Body of pancreas (tissue), 4 donors: ENCODE data around the gene LPP. TPM values are rescaled to one million over a fixed set of nuclear protein-coding genes. Genes with fewer than 3 reads are reported as not detected.

Experiments used
- ATAC-seq: fragments of 150-250 bp; one replicate; pipeline ENCODE4 v1.9.1; 2016
- DNase-seq, 4 donors: peaks; one replicate each; pipeline ENCODE4 v3.0.0-alpha.2; 2019
- H3K27ac ChIP-seq, 4 donors: fragments of 200-600 bp; sonication (generic); 1 replicate in 3 of 4; 2 replicates in 1 of 4; pipeline versions ENCODE4 v1.5.1 to v1.6.1; 2016 to 2019; ENCODE audit warnings: mild to moderate bottlenecking in 1 of 4, mixed read lengths in 1 of 4, moderate library complexity in 1 of 4
- H3K27me3 ChIP-seq, 2 donors: fragments of 200-600 bp; sonication (generic); one replicate each; pipeline ENCODE4 v1.6.0; 2016; ENCODE audit warnings: mild to moderate bottlenecking in 1 of 2
- H3K36me3 ChIP-seq, 2 donors: fragments of 200-600 bp; sonication (generic); replicated peaks in 1 of 2; 2 replicates each; pipeline ENCODE4 v1.5.1; 2016; ENCODE audit warnings: low read depth in 2 of 2; ENCODE audit not compliant: insufficient read depth in 1 of 2
- H3K4me1 ChIP-seq: fragments of 200-600 bp; sonication (generic); one replicate; pipeline ENCODE4 v1.6.0; 2016
- H3K4me3 ChIP-seq, 2 donors: fragments of 200-600 bp; sonication (generic); 1 replicate in 1 of 2; 2 replicates in 1 of 2; pipeline ENCODE4 v1.5.1; 2016 to 2019
- H3K9me3 ChIP-seq, 3 donors: fragments of 200-600 bp; sonication (generic); 1 replicate in 2 of 3; 2 replicates in 1 of 3; pipeline ENCODE4 v1.5.1; 2016
- CTCF ChIP-seq, 7 experiments: fragments of 450-650 bp in 4 of 7; fragments of 200-600 bp in 3 of 7; sonication (generic) in 3 of 7; IDR thresholded peaks; one replicate each; pipeline ENCODE4 v1.5.1; 2016 to 2019; ENCODE audit warnings: antibody characterized with exemption in 7 of 7
- POLR2A ChIP-seq, 3 donors: fragments of 450-650 bp; IDR thresholded peaks; one replicate each; pipeline ENCODE4 v1.6.1; 2016; ENCODE audit warnings: antibody characterized with exemption in 3 of 3, mild to moderate bottlenecking in 2 of 3
- WGBS, 2 donors: methylation state at CpG; one replicate each; pipeline ENCODE4 v1.1.5; 2017; 5-methylcytosine and 5-hydroxymethylcytosine counted together
- intact Hi-C: fragments of 100-400 bp; cut with DNase I; formaldehyde crosslinking; loops from one replicate; pipeline ENCODE4 v1.15.1; 2023
- total RNA-seq, 2 donors: library from RNA; depleted of rRNA; stranded (reverse); fragments of >200 nt; gene quantifications; one replicate each; pipeline ENCODE4 v1.1.0, GENCODE V29; 2016

The LPP gene
- total RNA-seq, 2 donors from 2014 or later = 60.6 to 65.1 TPM

GRCh38 chr3:188192034-188192433 lies 38.1 kb downstream of the LPP start:
- intact Hi-C loops = no loop called here
- no peak overlapping the region for H3K27ac ChIP-seq
- no peaks in the 10 kb centered on the region for H3K27me3 ChIP-seq
- TF ChIP-seq POLR2A (IDR thresholded peaks at IDR 0.05) (no peak), CTCF (IDR thresholded peaks at IDR 0.05) (no peak)
- DNase-seq (no peak), ATAC-seq (no peak)
- peaks cover 14% of the 10 kb centered on the region for H3K4me1 ChIP-seq
- WGBS, 2 donors = 93 to 98% methylated on average over 2 of the region's 2 CpGs
- H3K4me3 ChIP-seq = no peak overlapping the region
- no peaks in the 10 kb centered on the region for H3K9me3 ChIP-seq
- no peaks in the 10 kb centered on the region for H3K36me3 ChIP-seq

- 92 to 96% methylated on average over 2 of the region's 2 CpGs for WGBS, 2 donors
- no peaks in the 10 kb centered on the region for H3K36me3 ChIP-seq
- TF ChIP-seq POLR2A (IDR thresholded peaks at IDR 0.05) (no peak), CTCF (IDR thresholded peaks at IDR 0.05) (no peak)
- ATAC-seq (no peak), DNase-seq (no peak)
- H3K27me3 ChIP-seq = no peaks in the 10 kb centered on the region
- H3K27ac ChIP-seq = no peak overlapping the region
- H3K4me3 ChIP-seq = no peak overlapping the region
- peaks cover 9% of the 10 kb centered on the region for H3K4me1 ChIP-seq
- no peaks in the 10 kb centered on the region for H3K9me3 ChIP-seq
- intact Hi-C loops = no loop called here
Observed at GRCh38 chr3:188194332-188194731, 40.4 kb downstream of the LPP start.

GRCh38 chr3:188196232-188196990 lies 42.5 kb downstream of the LPP start:
- 92 to 96% methylated on average over 6 of the region's 6 CpGs for WGBS, 2 donors
- intact Hi-C loops = no loop called here
- Histone ChIP-seq H3K36me3 (no peaks in the 10 kb centered on the region), H3K9me3 (no peaks in the 10 kb centered on the region), H3K4me3 (no peak overlapping the region), H3K27me3 (no peaks in the 10 kb centered on the region), H3K27ac (no peak overlapping the region), H3K4me1 (no peaks in the 10 kb centered on the region)
- no peak for TF ChIP-seq POLR2A (IDR thresholded peaks at IDR 0.05)
- TF ChIP-seq CTCF (IDR thresholded peaks at IDR 0.05) = no peak
- ATAC-seq (no peak), DNase-seq (no peak)

- Histone ChIP-seq H3K36me3 (no peaks in the 10 kb centered on the region), H3K27ac (no peak overlapping the region), H3K4me3 (no peak overlapping the region), H3K27me3 (no peaks in the 10 kb centered on the region), H3K9me3 (no peaks in the 10 kb centered on the region), H3K4me1 (no peaks in the 10 kb centered on the region)
- 86 to 100% methylated on average over 6 to 8 of the region's 8 CpGs for WGBS, 2 donors
- intact Hi-C loops = no loop called here
- DNase-seq (no peak), ATAC-seq (no peak)
- TF ChIP-seq CTCF (IDR thresholded peaks at IDR 0.05) = no peak
- no peak for TF ChIP-seq POLR2A (IDR thresholded peaks at IDR 0.05)
Observed at GRCh38 chr3:188197388-188197847, 43.5 kb downstream of the LPP start.

GRCh38 chr3:188198001-188198400 lies 44.0 kb downstream of the LPP start:
- H3K36me3 ChIP-seq = no peaks in the 10 kb centered on the region
- TF ChIP-seq POLR2A (IDR thresholded peaks at IDR 0.05) = no peak
- TF ChIP-seq CTCF (IDR thresholded peaks at IDR 0.05) = no peak
- no peaks in the 10 kb centered on the region for H3K4me1 ChIP-seq
- no peak for ATAC-seq
- H3K4me3 ChIP-seq = no peak overlapping the region
- WGBS, 2 donors = 97% methylated on average over 3 of the region's 3 CpGs
- no peak overlapping the region for H3K27ac ChIP-seq
- DNase-seq = no peak
- H3K27me3 ChIP-seq = no peaks in the 10 kb centered on the region
- no peaks in the 10 kb centered on the region for H3K9me3 ChIP-seq
- intact Hi-C loops = no loop called here
